HEK293 (cell line): ENCODE measurements around the gene SEC24C.
"Not testable (repeated sequence)": the region's sequence is repeated elsewhere in the genome, so short reads cannot be mapped to it uniquely, and the experiment has no call there.

ENCODE experiments used
- GLI4 ChIP-seq: fragments of 450-650 bp; formaldehyde crosslinking; IDR thresholded peaks from 2 replicates; pipeline ENCODE4 v1.5.1; 2016; ENCODE audit warnings: missing biosample characterization, missing genetic modification characterization
- SETDB1 ChIP-seq: IDR thresholded peaks from one replicate; pipeline ENCODE4 v1.6.1; 2017; ENCODE audit warnings: mild to moderate bottlenecking, low read length, moderate library complexity, mixed read lengths; ENCODE audit not compliant: insufficient read length
- SP2 ChIP-seq: fragments of 450-650 bp; formaldehyde crosslinking; IDR thresholded peaks from 2 replicates; pipeline ENCODE4 v1.5.1; 2016; ENCODE audit warnings: missing biosample characterization, missing genetic modification characterization
- ZNF2 ChIP-seq: fragments of 450-650 bp; formaldehyde crosslinking; IDR thresholded peaks from 2 replicates; pipeline ENCODE4 v1.5.1; 2016; ENCODE audit warnings: missing biosample characterization, missing genetic modification characterization
- TF ChIP-seq, protein P1 (sequence below): fragments of 450-650 bp; formaldehyde crosslinking; IDR thresholded peaks from 2 replicates; pipeline ENCODE4 v1.5.1; 2016; ENCODE audit warnings: missing biosample characterization, missing genetic modification characterization
- TF ChIP-seq, protein P2 (sequence below): fragments of 450-650 bp; formaldehyde crosslinking; IDR thresholded peaks from 2 replicates; pipeline ENCODE4 v1.5.1; 2016; ENCODE audit warnings: missing biosample characterization, missing genetic modification characterization

DNA sequence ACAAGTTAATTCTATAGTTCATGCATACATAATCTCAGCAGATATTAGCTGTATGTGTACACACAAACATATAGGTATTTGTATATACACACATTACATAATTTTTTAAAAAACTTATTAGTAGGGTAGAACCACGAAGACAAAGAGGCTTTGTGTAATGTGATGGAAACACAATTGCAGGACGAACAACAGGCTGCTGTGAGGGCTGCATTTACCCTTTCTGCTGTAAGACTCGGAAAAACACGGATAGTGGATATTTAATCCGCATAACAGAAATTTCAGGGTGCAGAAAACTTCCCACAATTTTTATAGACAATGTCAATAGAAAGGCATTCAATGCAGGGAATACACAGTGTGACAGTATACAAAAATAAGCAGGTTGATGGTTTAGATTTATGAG lies 32.5 kb upstream of the SEC24C start:
- TF ChIP-seq, protein P1, sequence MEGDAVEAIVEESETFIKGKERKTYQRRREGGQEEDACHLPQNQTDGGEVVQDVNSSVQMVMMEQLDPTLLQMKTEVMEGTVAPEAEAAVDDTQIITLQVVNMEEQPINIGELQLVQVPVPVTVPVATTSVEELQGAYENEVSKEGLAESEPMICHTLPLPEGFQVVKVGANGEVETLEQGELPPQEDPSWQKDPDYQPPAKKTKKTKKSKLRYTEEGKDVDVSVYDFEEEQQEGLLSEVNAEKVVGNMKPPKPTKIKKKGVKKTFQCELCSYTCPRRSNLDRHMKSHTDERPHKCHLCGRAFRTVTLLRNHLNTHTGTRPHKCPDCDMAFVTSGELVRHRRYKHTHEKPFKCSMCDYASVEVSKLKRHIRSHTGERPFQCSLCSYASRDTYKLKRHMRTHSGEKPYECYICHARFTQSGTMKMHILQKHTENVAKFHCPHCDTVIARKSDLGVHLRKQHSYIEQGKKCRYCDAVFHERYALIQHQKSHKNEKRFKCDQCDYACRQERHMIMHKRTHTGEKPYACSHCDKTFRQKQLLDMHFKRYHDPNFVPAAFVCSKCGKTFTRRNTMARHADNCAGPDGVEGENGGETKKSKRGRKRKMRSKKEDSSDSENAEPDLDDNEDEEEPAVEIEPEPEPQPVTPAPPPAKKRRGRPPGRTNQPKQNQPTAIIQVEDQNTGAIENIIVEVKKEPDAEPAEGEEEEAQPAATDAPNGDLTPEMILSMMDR (tag by site-specific recombination): not testable (repeated sequence)
- not testable (repeated sequence) for TF ChIP-seq ZNF2 (tag by site-specific recombination); SETDB1; SP2 (tag by site-specific recombination); GLI4 (tag by site-specific recombination)
- TF ChIP-seq, protein P2, sequence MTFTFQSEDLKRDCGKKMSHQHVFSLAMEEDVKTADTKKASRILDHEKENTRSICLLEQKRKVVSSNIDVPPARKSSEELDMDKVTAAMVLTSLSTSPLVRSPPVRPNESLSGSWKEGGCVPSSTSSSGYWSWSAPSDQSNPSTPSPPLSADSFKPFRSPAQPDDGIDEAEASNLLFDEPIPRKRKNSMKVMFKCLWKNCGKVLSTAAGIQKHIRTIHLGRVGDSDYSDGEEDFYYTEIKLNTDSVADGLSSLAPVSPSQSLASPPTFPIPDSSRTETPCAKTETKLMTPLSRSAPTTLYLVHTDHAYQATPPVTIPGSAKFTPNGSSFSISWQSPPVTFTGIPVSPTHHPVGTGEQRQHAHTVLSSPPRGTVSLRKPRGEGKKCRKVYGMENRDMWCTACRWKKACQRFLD (tag by site-specific recombination): not testable (repeated sequence)
